Left ventricle myocardium inferior (tissue), 1 donor: ENCODE data around the gene C19orf38. TPM values are rescaled to one million over a fixed set of nuclear protein-coding genes. Genes with fewer than 3 reads are reported as not detected.

Experiments
- DNase-seq: peaks from one replicate; pipeline ENCODE4 v3.0.0-alpha.2; 2020
- H3K27ac ChIP-seq: fragments of 200-600 bp; replicated peaks from 2 replicates; pipeline ENCODE4 v1.8.0; 2021
- H3K27me3 ChIP-seq: fragments of 200-600 bp; 2 replicates; pipeline ENCODE4 v1.8.0; 2021; ENCODE audit warnings: low read depth
- H3K36me3 ChIP-seq: fragments of 200-600 bp; 2 replicates; pipeline ENCODE4 v1.8.0; 2021
- H3K4me1 ChIP-seq: fragments of 200-600 bp; 2 replicates; pipeline ENCODE4 v1.8.0; 2021
- H3K4me3 ChIP-seq: fragments of 200-600 bp; 2 replicates; pipeline ENCODE4 v1.8.0; 2021; ENCODE audit warnings: mild to moderate bottlenecking, moderate library complexity
- H3K9me3 ChIP-seq: fragments of 200-600 bp; replicated peaks from 2 replicates; pipeline ENCODE4 v1.8.0; 2021
- intact Hi-C: fragments of 100-400 bp; cut with micrococcal nuclease; formaldehyde crosslinking; loops from one replicate; pipeline ENCODE4 v1.11.0; 2022
- microRNA-seq: library from miRNA; unstranded; fragments of <30 nt; microRNA quantifications from one replicate; pipeline ENCODE4 v1.2.0, GENCODE V29; 2020
- total RNA-seq: library from RNA; stranded (reverse); fragmentation: NEBNext Ultra II Directional; extraction: Animal tissue kit (Norgen Biotek cat#: 25700); gene quantifications from one replicate; pipeline ENCODE4 v1.2.1, GENCODE V29; 2021
- TF ChIP-seq, protein P1 (sequence below): fragments of 200-600 bp; IDR thresholded peaks from 2 replicates; pipeline ENCODE4 v1.8.0; 2021; ENCODE audit warnings: antibody characterized with exemption, mild to moderate bottlenecking, borderline replicate concordance
- donor health status: DM: no; HTN: yes; CAD: no; lungs with severe emphysema.

The C19orf38 gene
- total RNA-seq, 1 donor from 2014 or later, result 0.47 TPM

DNA sequence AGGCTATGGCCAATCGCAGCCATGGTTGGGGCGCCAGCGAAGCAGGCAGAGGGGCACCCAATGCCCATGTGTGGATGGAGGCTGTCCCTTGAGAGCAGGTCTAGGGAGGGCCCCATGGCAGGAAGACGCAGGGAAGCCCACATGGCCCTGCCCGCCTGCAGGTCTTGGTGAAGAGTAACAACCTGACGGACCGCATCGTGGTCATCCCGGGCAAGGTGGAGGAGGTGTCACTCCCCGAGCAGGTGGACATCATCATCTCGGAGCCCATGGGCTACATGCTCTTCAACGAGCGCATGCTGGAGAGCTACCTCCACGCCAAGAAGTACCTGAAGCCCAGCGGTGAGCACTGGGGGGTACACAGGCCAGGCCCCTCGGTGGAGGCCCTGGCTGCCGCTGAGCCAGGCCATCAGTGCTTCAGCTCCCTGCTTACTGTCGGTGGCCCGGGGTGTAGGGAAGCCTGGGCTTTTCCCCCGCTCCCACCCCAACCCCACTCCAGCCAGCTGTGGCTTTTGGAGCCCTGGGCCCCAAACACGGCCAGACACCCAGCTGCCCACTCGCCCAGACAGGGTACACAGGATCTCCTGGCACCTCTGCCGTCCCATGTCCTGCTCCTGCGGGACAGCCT lies 65.6 kb downstream of the C19orf38 start:
- H3K9me3 ChIP-seq, result no peaks in the 10 kb centered on the region
- no peaks in the 10 kb centered on the region for H3K27me3 ChIP-seq
- TF ChIP-seq, protein P1, sequence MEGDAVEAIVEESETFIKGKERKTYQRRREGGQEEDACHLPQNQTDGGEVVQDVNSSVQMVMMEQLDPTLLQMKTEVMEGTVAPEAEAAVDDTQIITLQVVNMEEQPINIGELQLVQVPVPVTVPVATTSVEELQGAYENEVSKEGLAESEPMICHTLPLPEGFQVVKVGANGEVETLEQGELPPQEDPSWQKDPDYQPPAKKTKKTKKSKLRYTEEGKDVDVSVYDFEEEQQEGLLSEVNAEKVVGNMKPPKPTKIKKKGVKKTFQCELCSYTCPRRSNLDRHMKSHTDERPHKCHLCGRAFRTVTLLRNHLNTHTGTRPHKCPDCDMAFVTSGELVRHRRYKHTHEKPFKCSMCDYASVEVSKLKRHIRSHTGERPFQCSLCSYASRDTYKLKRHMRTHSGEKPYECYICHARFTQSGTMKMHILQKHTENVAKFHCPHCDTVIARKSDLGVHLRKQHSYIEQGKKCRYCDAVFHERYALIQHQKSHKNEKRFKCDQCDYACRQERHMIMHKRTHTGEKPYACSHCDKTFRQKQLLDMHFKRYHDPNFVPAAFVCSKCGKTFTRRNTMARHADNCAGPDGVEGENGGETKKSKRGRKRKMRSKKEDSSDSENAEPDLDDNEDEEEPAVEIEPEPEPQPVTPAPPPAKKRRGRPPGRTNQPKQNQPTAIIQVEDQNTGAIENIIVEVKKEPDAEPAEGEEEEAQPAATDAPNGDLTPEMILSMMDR, result no peak
- H3K4me3 ChIP-seq, result no peak overlapping the region
- H3K27ac ChIP-seq, result no peak overlapping the region
- no peaks in the 10 kb centered on the region for H3K4me1 ChIP-seq
- peaks cover 87% of the 10 kb centered on the region for H3K36me3 ChIP-seq
- intact Hi-C loops, result no loop called here
- no peak for DNase-seq

DNA sequence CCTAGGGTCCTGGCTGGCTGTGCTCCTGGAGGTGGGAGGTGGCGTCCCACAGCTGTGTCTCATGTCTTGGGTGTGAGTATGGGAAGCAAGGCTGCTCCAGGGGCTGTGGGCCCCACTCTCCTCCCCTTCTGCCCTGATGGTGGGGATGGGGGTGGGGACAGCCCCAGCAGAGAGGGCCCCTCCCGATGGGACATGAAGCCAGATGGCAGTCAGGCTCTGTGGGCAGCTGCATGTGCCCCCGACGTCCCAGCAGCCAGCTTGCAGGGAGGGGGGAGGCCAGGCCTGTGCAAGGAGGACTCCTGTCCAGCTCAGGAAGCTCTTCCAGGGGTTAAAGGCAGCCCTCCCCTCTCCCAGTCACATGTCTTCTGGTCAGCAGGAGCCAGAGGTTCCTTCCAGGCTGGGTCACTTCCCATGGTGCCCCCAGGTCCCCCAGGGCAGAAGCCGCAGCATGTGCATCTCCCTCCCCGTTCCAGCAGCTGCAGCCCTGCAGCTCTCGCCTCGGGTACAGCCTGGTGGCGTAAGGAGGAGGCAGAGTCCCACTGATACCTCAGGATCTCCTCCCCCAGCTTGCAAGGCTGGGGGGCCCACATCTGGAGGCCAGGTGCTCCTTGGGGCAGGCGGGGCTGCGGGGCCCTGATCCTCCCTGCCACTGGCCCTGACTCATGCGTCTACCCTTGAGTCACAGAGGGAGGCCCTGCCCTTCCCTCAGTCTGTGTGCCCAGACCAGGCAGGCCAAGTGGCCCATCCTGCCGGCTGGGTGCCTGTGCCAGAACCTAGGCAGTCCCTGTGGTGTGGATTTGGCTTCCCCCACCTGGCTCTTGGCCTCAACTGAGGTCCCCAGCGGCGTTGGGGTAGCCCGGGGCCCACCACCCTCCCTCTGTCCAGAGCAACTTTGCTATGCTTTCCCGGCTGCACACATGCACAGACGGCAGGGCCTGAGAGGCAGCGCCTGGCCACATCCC lies 67.2 kb downstream of the C19orf38 start:
- no peaks in the 10 kb centered on the region for H3K9me3 ChIP-seq
- no peak overlapping the region for H3K27ac ChIP-seq
- intact Hi-C loops, result no loop called here
- no peaks in the 10 kb centered on the region for H3K27me3 ChIP-seq
- TF ChIP-seq, protein P1, result no peak
- no peak overlapping the region for H3K4me3 ChIP-seq
- peaks cover 88% of the 10 kb centered on the region for H3K36me3 ChIP-seq
- no peak for DNase-seq
- H3K4me1 ChIP-seq, result peaks cover 7% of the 10 kb centered on the region

DNA sequence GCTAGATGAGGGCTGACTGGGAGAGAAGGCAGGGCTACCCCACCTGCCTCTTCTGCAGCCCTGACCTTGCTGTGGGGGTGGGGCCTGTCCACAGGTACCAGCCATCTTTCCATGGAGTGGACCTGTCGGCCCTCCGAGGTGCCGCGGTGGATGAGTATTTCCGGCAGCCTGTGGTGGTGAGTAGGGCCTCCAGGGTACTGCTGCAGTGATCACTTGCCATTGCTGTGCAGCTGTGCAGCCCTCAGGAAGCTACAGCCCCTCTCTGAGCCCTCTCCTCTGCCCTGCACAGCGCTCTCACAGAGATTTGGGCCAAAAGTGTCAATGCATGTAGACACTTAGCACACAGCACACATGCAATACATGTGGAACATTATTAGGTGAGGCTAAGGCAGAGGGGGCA lies 68.4 kb downstream of the C19orf38 start:
- H3K9me3 ChIP-seq, result no peaks in the 10 kb centered on the region
- H3K36me3 ChIP-seq, result peaks cover 89% of the 10 kb centered on the region
- H3K4me3 ChIP-seq, result no peak overlapping the region
- TF ChIP-seq, protein P1, result no peak
- H3K27ac ChIP-seq, result no peak overlapping the region
- DNase-seq, result no peak
- peaks cover 7% of the 10 kb centered on the region for H3K4me1 ChIP-seq
- intact Hi-C loops, result no loop called here
- H3K27me3 ChIP-seq, result no peaks in the 10 kb centered on the region

DNA sequence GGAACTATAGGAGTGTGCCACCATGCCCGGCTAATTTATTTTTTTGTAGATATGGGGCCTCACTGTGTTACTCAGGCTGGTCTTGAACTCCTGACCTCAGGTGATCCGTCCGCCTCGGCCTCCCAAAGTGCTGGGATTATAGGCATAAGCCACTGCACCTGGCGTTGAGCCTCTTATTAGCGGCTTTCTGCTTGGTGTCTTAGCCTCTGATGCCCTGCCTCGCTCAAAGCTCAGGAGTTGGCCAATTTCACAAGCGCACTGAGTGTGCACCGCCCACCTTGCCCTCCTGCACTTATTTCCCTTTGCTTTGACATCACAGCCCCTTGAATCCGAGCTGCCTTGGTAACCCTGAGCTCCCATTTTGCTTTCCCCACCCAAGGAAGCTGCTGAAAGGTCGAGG lies 70.1 kb downstream of the C19orf38 start:
- peaks cover 7% of the 10 kb centered on the region for H3K4me1 ChIP-seq
- H3K4me3 ChIP-seq, result no peak overlapping the region
- intact Hi-C loops, result no loop called here
- TF ChIP-seq, protein P1, result no peak
- peaks cover 89% of the 10 kb centered on the region for H3K36me3 ChIP-seq
- H3K27me3 ChIP-seq, result no peaks in the 10 kb centered on the region
- no peaks in the 10 kb centered on the region for H3K9me3 ChIP-seq
- no peak for DNase-seq
- H3K27ac ChIP-seq, result no peak overlapping the region

Small RNA genes within 50 kb of the gene (microRNA-seq; reads per million reads assigned to microRNA genes)
- gene MIR199A1 (1.6 reads per million), gene MIR6793 (not detected)

Other genes starting within 250 kb of the C19orf38 start
- 74.2 TPM for gene SLC44A2, start 222.9 kb upstream of the C19orf38 start, total RNA-seq
- 106 TPM for gene ILF3, start 194.1 kb upstream of the C19orf38 start, total RNA-seq
- 30.5 TPM for gene QTRT1, start 147.0 kb upstream of the C19orf38 start, total RNA-seq
- 156 TPM for gene DNM2, start 130.3 kb upstream of the C19orf38 start, total RNA-seq
- gene TMED1, start 12.2 kb upstream of the C19orf38 start, total RNA-seq, result 32.9 TPM
- gene CARM1, start 23.1 kb downstream of the C19orf38 start, total RNA-seq, result 27.2 TPM
- 13.1 TPM for gene YIPF2, start 80.2 kb downstream of the C19orf38 start, total RNA-seq
- 12.4 TPM for gene TIMM29, start 80.4 kb downstream of the C19orf38 start, total RNA-seq
- gene SMARCA4, start 112.6 kb downstream of the C19orf38 start, total RNA-seq, result 38.8 TPM
- 8.2 TPM for gene LDLR, start 241.0 kb downstream of the C19orf38 start, total RNA-seq